ENCODE measurements around the gene MED12L. TPM values are rescaled to one million over a fixed set of nuclear protein-coding genes. Genes with fewer than 3 reads are reported as not detected.

MED12L gene
- total RNA-seq, 1 experiment from 2014 or later, result 6.4 TPM

- RAD21 ChIA-PET (ENCODE audit: low non-redundant PET in 1 of 2, low total read pairs in 2 of 2, uncharacterized antibody in 2 of 2, unreplicated experiment in 2 of 2), result no interaction called here
- TF ChIP-seq CBX3 (IDR thresholded peaks at IDR 0.05; ENCODE audit: low read depth), result no peak
- TF ChIP-seq CEBPB (IDR thresholded peaks at IDR 0.05; ENCODE audit: low read depth), result no peak
- TF ChIP-seq POLR2A (IDR thresholded peaks at IDR 0.05; ENCODE audit: borderline replicate concordance, extremely low read depth, insufficient read depth, insufficient read length), result no peak
- no peak for TF ChIP-seq MAX (IDR thresholded peaks at IDR 0.05)
- TF ChIP-seq JUND (IDR thresholded peaks at IDR 0.05), result no peak
- TF ChIP-seq SRF (IDR thresholded peaks at IDR 0.05; ENCODE audit: low read depth), result no peak
- no peak for TF ChIP-seq ZFX (IDR thresholded peaks at IDR 0.05)
- TF ChIP-seq POLR2AphosphoS5 (IDR thresholded peaks at IDR 0.05; ENCODE audit: low read depth, low read length), result no peak
- TF ChIP-seq FOSL1 (IDR thresholded peaks at IDR 0.05; ENCODE audit: low read depth), result no peak
- no peak for TF ChIP-seq SIN3A (IDR thresholded peaks at IDR 0.05; ENCODE audit: low read depth)
- no peak for TF ChIP-seq REST (IDR thresholded peaks at IDR 0.05; ENCODE audit: low read depth)
- no peak for TF ChIP-seq EGR1 (IDR thresholded peaks at IDR 0.05; ENCODE audit: low read depth)
- TF ChIP-seq ZBTB33 (IDR thresholded peaks at IDR 0.05; ENCODE audit: extremely low read depth, insufficient replicate concordance, low read length), result no peak
- no peak for TF ChIP-seq ZNF274 (IDR thresholded peaks at IDR 0.05; ENCODE audit: low read depth, low read length)
- TF ChIP-seq EZH2 (IDR thresholded peaks at IDR 0.05), result no peak
- Histone ChIP-seq H4K20me1 (ENCODE audit: insufficient read depth) (no peaks in the 10 kb centered on the region), H3K27me3 (ENCODE audit: insufficient read depth, low read length) (no peaks in the 10 kb centered on the region), H3K4me2 (ENCODE audit: low read length) (no peak overlapping the region), H3K4me1 (ENCODE audit: control insufficient read depth in 1 of 2, insufficient read depth in 2 of 2, low read length in 2 of 2) (no peaks in the 10 kb centered on the region), H3K36me3 (ENCODE audit: control insufficient read depth in 1 of 2, insufficient read depth in 2 of 2, low read length in 2 of 2) (no peaks in the 10 kb centered on the region), H3K9ac (ENCODE audit: low read length) (no peak overlapping the region), H3K9me3 (ENCODE audit: control insufficient read depth in 1 of 2, insufficient read depth in 1 of 2, low read depth in 1 of 2, low read length in 2 of 2) (no peaks in the 10 kb centered on the region), H3K9me2 (ENCODE audit: insufficient read depth) (no peaks in the 10 kb centered on the region), H3K27ac (ENCODE audit: low read depth, low read length) (no peak overlapping the region), H3K79me2 (ENCODE audit: insufficient read depth, low read length) (no peaks in the 10 kb centered on the region), H2AFZ (ENCODE audit: low read depth, low read length, poor library complexity, severe bottlenecking) (no peak overlapping the region), H3K4me3 (replicated peaks in 1 of 2; ENCODE audit: low read depth in 1 of 2, low read length in 2 of 2) (no peak overlapping the region)
- POLR2A ChIA-PET, result no interaction called here
- intact Hi-C loops (cut with micrococcal nuclease), result no loop called here
- ATAC-seq, result no peak
- DNase-seq (ENCODE audit: low read depth, low spot score), result no peak
- BruUV-seq (replicated peaks), result no TSS peak
- CTCF ChIA-PET, result no interaction called here
Measured at GRCh38 chr3:151206201-151206600, 120.7 kb downstream of the MED12L start.
